Activated T-cell treated with anti-CD3 and anti-CD28 coated beads, Interleukin-2, amount 50 U/mL, for 72 hours (primary cell): ENCODE measurements around the gene JAZF1. TPM values are rescaled to one million over a fixed set of nuclear protein-coding genes. Genes with fewer than 3 reads are reported as not detected.

ENCODE experiments used
- ATAC-seq, 2 donors: fragments of 150-1000 bp; cut with Tn5 transposase; replicated peaks in 1 of 2; 2 replicates each; pipeline ENCODE4 v1.10.0; 2021; ENCODE audit warnings: moderate library complexity in 2 of 2, mild to moderate bottlenecking in 1 of 2
- DNase-seq, 2 donors: peaks; one replicate each; pipeline ENCODE4 v3.0.0; 2021 to 2022; ENCODE audit warnings: mixed read lengths in 1 of 2
- H3K27ac Mint-ChIP-seq: one replicate; pipeline ENCODE4 v1.8.0; 2022; ENCODE audit warnings: mild to moderate bottlenecking, moderate library complexity, mixed read lengths
- H3K27me3 Mint-ChIP-seq: one replicate; pipeline ENCODE4 v1.8.0; 2022; ENCODE audit warnings: low read depth, mixed read lengths
- H3K36me3 Mint-ChIP-seq, 2 donors: one replicate each; pipeline ENCODE4 v1.8.0; 2022; ENCODE audit warnings: mixed read lengths in 2 of 2, mild to moderate bottlenecking in 1 of 2; ENCODE audit not compliant: insufficient read depth in 2 of 2
- H3K4me1 Mint-ChIP-seq: one replicate; pipeline ENCODE4 v1.8.0; 2022; ENCODE audit warnings: low read depth, mixed read lengths
- H3K4me3 Mint-ChIP-seq, 2 donors: one replicate each; pipeline ENCODE4 v1.8.0; 2022; ENCODE audit warnings: mild to moderate bottlenecking in 2 of 2, mixed read lengths in 2 of 2, moderate library complexity in 2 of 2
- H3K9me3 Mint-ChIP-seq, 2 donors: one replicate each; pipeline ENCODE4 v1.8.0; 2022; ENCODE audit warnings: mixed read lengths in 2 of 2
- total RNA-seq, 2 donors: library from RNA; stranded (reverse); gene quantifications; one replicate each; pipeline ENCODE4 v1.2.3, GENCODE V29; 2022

Gene JAZF1
- total RNA-seq, 2 donors from 2014 or later = 4.3 to 7.9 TPM

DNA sequence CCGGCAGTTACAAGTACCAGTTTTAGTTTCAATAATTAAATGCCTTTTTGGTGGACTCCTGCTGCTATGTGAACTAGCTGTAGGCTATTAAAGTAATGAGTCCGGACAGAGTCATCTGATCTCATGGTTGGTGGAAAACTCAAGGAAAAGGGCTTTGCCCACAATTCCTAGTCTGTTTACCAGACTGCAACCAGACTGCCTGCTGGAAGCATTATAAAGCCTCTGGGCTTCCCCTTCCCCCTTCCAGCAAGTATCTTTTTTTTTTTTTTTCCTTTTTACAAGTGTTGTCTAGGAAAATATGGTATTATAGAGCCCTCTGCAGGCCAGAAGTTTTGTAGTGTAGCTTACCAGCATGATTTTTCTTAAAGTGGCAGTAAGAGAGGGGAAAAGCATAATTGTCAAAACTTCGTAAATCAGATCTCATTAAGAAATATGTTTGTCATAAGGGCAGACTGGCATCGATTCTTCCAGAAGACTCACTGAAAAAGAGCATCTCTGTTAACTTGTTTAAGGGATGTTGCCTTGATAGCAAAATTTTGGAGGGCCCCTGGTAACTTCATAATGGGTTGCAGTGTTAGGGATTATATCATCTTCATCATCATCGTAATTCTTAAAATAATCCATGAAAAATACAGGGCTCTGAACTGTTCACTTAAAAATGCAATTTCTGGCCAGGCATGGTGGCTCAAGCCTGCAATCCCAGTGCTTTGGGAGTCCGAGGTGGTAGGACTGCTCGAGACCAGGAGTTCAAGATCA, 259.3 kb downstream of the JAZF1 start:
- peak; percentile 32 to 40 for ATAC-seq
- H3K4me1 Mint-ChIP-seq = peaks cover 12% of the 10 kb centered on the region

GRCh38 chr7:27920281-27920946, 260.2 kb downstream of the JAZF1 start:
- Mint-ChIP-seq H3K9me3 (no peaks in the 10 kb centered on the region), H3K4me3 (no peak overlapping the region), H3K36me3 (peaks cover 0 to 2% of the 10 kb centered on the region in 2 donors), H3K4me1 (peaks cover 5% of the 10 kb centered on the region), H3K27ac (no peak overlapping the region), H3K27me3 (no peaks in the 10 kb centered on the region)
- DNase-seq = no peak
- ATAC-seq = no peak

More for the DNA sequence above, 259.3 kb downstream of the JAZF1 start:
- no peaks in the 10 kb centered on the region for H3K27me3 Mint-ChIP-seq
- no peak overlapping the region for H3K4me3 Mint-ChIP-seq
- no peaks in the 10 kb centered on the region for H3K9me3 Mint-ChIP-seq
- H3K36me3 Mint-ChIP-seq = peaks cover 0 to 2% of the 10 kb centered on the region in 2 donors
- no peak overlapping the region for H3K27ac Mint-ChIP-seq
- DNase-seq = peak; percentile 19 to 25

DNA sequence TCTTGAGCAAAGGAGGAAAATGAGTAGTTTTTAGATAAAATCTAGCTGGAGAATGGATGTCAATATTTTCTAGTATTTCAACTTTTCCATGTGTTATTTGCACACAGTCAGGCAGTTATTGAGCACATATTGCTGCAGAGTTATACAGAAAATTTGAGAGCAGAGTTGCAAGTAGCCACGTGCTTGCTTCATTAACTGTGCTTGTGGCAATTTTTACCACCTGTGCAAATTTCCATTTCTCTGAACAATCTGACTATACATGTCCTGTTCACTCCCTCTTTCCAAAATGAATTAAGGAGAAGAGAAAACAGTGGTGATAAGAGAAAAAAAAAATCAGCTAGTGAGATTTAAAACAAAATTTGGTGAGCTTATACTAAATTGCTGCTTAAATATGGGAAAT, 262.1 kb downstream of the JAZF1 start:
- H3K27ac Mint-ChIP-seq = no peak overlapping the region
- H3K9me3 Mint-ChIP-seq = no peaks in the 10 kb centered on the region
- DNase-seq (no peak), ATAC-seq (no peak)
- no peak overlapping the region for H3K4me3 Mint-ChIP-seq
- no peaks in the 10 kb centered on the region for H3K27me3 Mint-ChIP-seq
- peaks cover 5% of the 10 kb centered on the region for H3K4me1 Mint-ChIP-seq
- peaks cover 0 to 2% of the 10 kb centered on the region in 2 donors for H3K36me3 Mint-ChIP-seq

DNA sequence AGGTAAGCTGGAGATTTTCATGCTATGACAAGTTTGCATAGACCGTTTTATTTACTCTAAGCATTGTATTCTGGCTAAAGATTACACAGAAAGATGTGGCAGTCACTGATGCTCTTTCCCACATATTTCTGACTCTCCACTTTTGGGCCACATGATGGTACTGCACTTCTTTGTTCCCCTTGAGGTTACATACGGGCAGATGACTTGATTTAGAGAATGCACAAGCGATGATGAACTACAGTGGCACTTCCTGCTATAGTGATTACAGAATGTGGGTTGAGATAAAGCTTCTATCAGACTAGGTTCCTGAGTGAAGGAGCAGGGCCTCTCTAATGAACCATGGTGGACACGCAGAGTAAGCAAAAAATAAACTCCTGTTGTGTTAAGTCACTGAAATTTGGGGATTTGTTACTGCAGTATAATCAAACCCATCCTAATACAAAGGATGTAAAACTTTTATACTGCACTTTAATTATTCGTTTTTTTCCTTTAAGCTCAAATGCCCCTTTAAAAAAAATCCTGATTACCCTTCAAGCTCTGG, 262.8 kb downstream of the JAZF1 start:
- H3K27ac Mint-ChIP-seq = no peak overlapping the region
- H3K4me1 Mint-ChIP-seq = peaks cover 5% of the 10 kb centered on the region
- peaks cover 0 to 2% of the 10 kb centered on the region in 2 donors for H3K36me3 Mint-ChIP-seq
- no peaks in the 10 kb centered on the region for H3K27me3 Mint-ChIP-seq
- ATAC-seq (peak in 1 of 2 donors; percentile 78), DNase-seq (no peak)
- no peak overlapping the region for H3K4me3 Mint-ChIP-seq
- no peaks in the 10 kb centered on the region for H3K9me3 Mint-ChIP-seq

GRCh38 chr7:27917119-27917518, 263.5 kb downstream of the JAZF1 start:
- no peak for ATAC-seq
- no peaks in the 10 kb centered on the region for H3K9me3 Mint-ChIP-seq
- H3K27me3 Mint-ChIP-seq = no peaks in the 10 kb centered on the region
- H3K4me1 Mint-ChIP-seq = peaks cover 5% of the 10 kb centered on the region
- DNase-seq = no peak
- no peak overlapping the region for H3K4me3 Mint-ChIP-seq
- peaks cover 0 to 2% of the 10 kb centered on the region in 2 donors for H3K36me3 Mint-ChIP-seq
- no peak overlapping the region for H3K27ac Mint-ChIP-seq

DNA sequence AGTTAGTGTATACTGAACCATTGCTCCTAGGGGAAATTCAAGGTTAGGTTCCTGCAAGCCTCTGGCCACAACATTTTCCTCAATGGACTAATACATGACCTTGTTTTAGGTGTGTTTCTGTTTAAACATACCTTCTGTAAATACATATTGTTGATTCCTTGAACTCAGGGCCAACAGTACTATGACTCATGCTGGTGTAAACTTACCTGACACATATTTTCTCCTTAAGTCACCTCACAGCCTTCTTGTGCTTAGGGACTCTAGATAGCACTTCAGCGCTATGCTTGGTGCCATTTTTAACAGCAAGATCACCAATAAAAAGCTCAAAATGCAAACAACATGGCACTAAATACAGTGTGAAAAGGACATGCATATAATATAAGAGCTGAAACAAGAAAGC, 264.2 kb downstream of the JAZF1 start:
- H3K27ac Mint-ChIP-seq = no peak overlapping the region
- peaks cover 0 to 2% of the 10 kb centered on the region in 2 donors for H3K36me3 Mint-ChIP-seq
- DNase-seq (no peak), ATAC-seq (no peak)
- no peak overlapping the region for H3K4me3 Mint-ChIP-seq
- no peaks in the 10 kb centered on the region for H3K9me3 Mint-ChIP-seq
- peaks cover 5% of the 10 kb centered on the region for H3K4me1 Mint-ChIP-seq
- no peaks in the 10 kb centered on the region for H3K27me3 Mint-ChIP-seq

GRCh38 chr7:27914409-27914808, 266.2 kb downstream of the JAZF1 start:
- no peak for DNase-seq
- Mint-ChIP-seq H3K36me3 (peaks cover 0 to 2% of the 10 kb centered on the region in 2 donors), H3K4me1 (peaks cover 5% of the 10 kb centered on the region), H3K4me3 (no peak overlapping the region), H3K27ac (no peak overlapping the region), H3K9me3 (no peaks in the 10 kb centered on the region), H3K27me3 (no peaks in the 10 kb centered on the region)
- no peak for ATAC-seq

- H3K9me3 Mint-ChIP-seq = no peaks in the 10 kb centered on the region
- H3K36me3 Mint-ChIP-seq = peaks cover 0 to 2% of the 10 kb centered on the region in 2 donors
- DNase-seq (no peak), ATAC-seq (no peak)
- no peak overlapping the region for H3K27ac Mint-ChIP-seq
- H3K4me1 Mint-ChIP-seq = peaks cover 2% of the 10 kb centered on the region
- H3K4me3 Mint-ChIP-seq = no peak overlapping the region
- H3K27me3 Mint-ChIP-seq = no peaks in the 10 kb centered on the region
Observed at GRCh38 chr7:27912751-27913150, 267.8 kb downstream of the JAZF1 start.

DNA sequence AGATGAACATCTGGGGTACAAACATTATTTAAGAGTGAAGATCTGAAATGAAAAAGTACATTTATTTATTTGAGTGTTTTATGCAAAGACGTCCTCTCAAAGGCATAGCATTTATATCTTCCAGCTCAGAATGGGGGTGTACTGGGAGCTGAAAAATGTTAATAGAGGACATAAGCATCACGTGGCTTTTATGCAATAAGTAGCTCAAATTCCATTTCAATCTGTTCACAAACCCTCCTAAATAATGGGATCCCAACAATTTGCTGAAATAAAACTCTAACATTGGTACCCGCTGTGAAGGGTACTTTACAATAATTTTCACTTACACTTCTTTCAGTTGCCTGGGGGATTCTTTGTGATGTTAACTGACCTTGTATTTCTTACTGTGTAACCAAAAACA, 268.7 kb downstream of the JAZF1 start:
- H3K4me3 Mint-ChIP-seq = no peak overlapping the region
- DNase-seq (no peak), ATAC-seq (no peak)
- peaks cover 0 to 2% of the 10 kb centered on the region in 2 donors for H3K36me3 Mint-ChIP-seq
- no peaks in the 10 kb centered on the region for H3K9me3 Mint-ChIP-seq
- H3K27me3 Mint-ChIP-seq = no peaks in the 10 kb centered on the region
- H3K4me1 Mint-ChIP-seq = no peaks in the 10 kb centered on the region
- no peak overlapping the region for H3K27ac Mint-ChIP-seq

- no peaks in the 10 kb centered on the region for H3K9me3 Mint-ChIP-seq
- ATAC-seq (no peak), DNase-seq (no peak)
- no peaks in the 10 kb centered on the region for H3K27me3 Mint-ChIP-seq
- no peaks in the 10 kb centered on the region for H3K4me1 Mint-ChIP-seq
- no peak overlapping the region for H3K27ac Mint-ChIP-seq
- H3K36me3 Mint-ChIP-seq = no peaks in the 10 kb centered on the region
- H3K4me3 Mint-ChIP-seq = no peak overlapping the region
Observed at GRCh38 chr7:27910326-27910725, 270.3 kb downstream of the JAZF1 start.

GRCh38 chr7:27908534-27909165, 271.9 kb downstream of the JAZF1 start:
- Mint-ChIP-seq H3K27ac (no peak overlapping the region), H3K27me3 (peaks cover 2% of the 10 kb centered on the region), H3K4me3 (no peak overlapping the region), H3K36me3 (no peaks in the 10 kb centered on the region), H3K9me3 (no peaks in the 10 kb centered on the region), H3K4me1 (no peaks in the 10 kb centered on the region)
- no peak for DNase-seq
- ATAC-seq = no peak

GRCh38 chr7:27906385-27907091, 274.1 kb downstream of the JAZF1 start:
- DNase-seq (no peak), ATAC-seq (no peak)
- Mint-ChIP-seq H3K4me3 (no peak overlapping the region), H3K27ac (no peak overlapping the region), H3K9me3 (no peaks in the 10 kb centered on the region), H3K27me3 (peaks cover 7% of the 10 kb centered on the region), H3K36me3 (no peaks in the 10 kb centered on the region), H3K4me1 (peaks cover under 1% of the 10 kb centered on the region)

DNA sequence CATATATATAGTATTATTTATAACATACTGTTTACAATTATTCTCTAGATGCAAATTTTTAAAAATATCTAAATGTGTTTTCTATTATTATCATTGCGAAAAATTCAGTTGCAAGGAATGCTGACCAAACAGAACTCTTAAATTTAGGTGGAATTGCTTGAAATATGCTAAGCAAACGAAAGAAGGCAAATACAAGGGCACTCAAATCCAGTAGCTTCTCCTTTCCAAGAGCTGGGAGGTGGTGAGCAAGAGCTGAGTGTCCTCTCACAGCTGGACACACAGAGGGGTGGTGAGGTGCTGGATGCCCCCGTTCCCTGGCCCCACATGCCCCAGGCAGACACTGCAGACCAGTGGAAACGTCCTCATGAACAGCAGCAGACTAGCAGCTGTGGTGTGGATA, 274.6 kb downstream of the JAZF1 start:
- Mint-ChIP-seq H3K27me3 (peaks cover 7% of the 10 kb centered on the region), H3K4me1 (peaks cover 7% of the 10 kb centered on the region), H3K27ac (no peak overlapping the region), H3K4me3 (no peak overlapping the region), H3K36me3 (no peaks in the 10 kb centered on the region), H3K9me3 (no peaks in the 10 kb centered on the region)
- ATAC-seq = no peak
- DNase-seq = no peak
